Measurements from ENCODE around the gene SPP2. TPM values are rescaled to one million over a fixed set of nuclear protein-coding genes. Genes with fewer than 3 reads are reported as not detected.

Gene SPP2
- total RNA-seq, 4 donors from 2014 or later, result 0.60 TPM; not detected in 3

- no peaks in the 10 kb centered on the region for H3K36me3 ChIP-seq
- ATAC-seq, result no peak
- TF ChIP-seq CTCF (IDR thresholded peaks at IDR 0.05 in 4 of 5, conservative IDR thresholded peaks at IDR 0.05 in 1 of 5) (no peak), POLR2A (IDR thresholded peaks at IDR 0.05) (no peak)
- H3K4me1 ChIP-seq, result no peaks in the 10 kb centered on the region
- H3K27ac ChIP-seq, result no peak overlapping the region
- intact Hi-C loops (cut with DNase I; ENCODE audit: low total_unique reads) (no loop called here), in situ Hi-C loops (cut with MboI; ENCODE audit: low sequenced_read_pairs in 4 of 4) (no loop called here)
- H3K4me3 ChIP-seq, result no peak overlapping the region
- H3K9me3 ChIP-seq, result no peaks in the 10 kb centered on the region
- H3K27me3 ChIP-seq, result no peaks in the 10 kb centered on the region
- DNase-seq, result no peak
Measured at GRCh38 chr2:234100686-234101085, 50.2 kb downstream of the SPP2 start.

- Histone ChIP-seq H3K27ac (no peak overlapping the region), H3K4me1 (no peaks in the 10 kb centered on the region), H3K4me3 (no peak overlapping the region), H3K36me3 (no peaks in the 10 kb centered on the region), H3K27me3 (no peaks in the 10 kb centered on the region), H3K9me3 (no peaks in the 10 kb centered on the region)
- intact Hi-C loops (cut with DNase I; ENCODE audit: low total_unique reads), result no loop called here
- in situ Hi-C loops (cut with MboI; ENCODE audit: low sequenced_read_pairs in 4 of 4), result no loop called here
- no peak for ATAC-seq
- DNase-seq, result no peak
- TF ChIP-seq POLR2A (IDR thresholded peaks at IDR 0.05) (no peak), CTCF (IDR thresholded peaks at IDR 0.05 in 4 of 5, conservative IDR thresholded peaks at IDR 0.05 in 1 of 5) (no peak)
Measured at GRCh38 chr2:234102112-234102511, 51.6 kb downstream of the SPP2 start.

GRCh38 chr2:234107861-234108260 lies 57.4 kb downstream of the SPP2 start:
- in situ Hi-C loops (cut with MboI; ENCODE audit: low sequenced_read_pairs in 4 of 4) (no loop called here), intact Hi-C loops (cut with DNase I; ENCODE audit: low total_unique reads) (no loop called here)
- no peak for TF ChIP-seq POLR2A (IDR thresholded peaks at IDR 0.05)
- TF ChIP-seq CTCF (IDR thresholded peaks at IDR 0.05 in 4 of 5, conservative IDR thresholded peaks at IDR 0.05 in 1 of 5), result no peak
- no peak for ATAC-seq
- Histone ChIP-seq H3K27me3 (no peaks in the 10 kb centered on the region), H3K4me3 (no peak overlapping the region), H3K36me3 (no peaks in the 10 kb centered on the region), H3K27ac (no peak overlapping the region), H3K9me3 (no peaks in the 10 kb centered on the region), H3K4me1 (no peaks in the 10 kb centered on the region)
- DNase-seq, result no peak

- H3K36me3 ChIP-seq, result no peaks in the 10 kb centered on the region
- H3K9me3 ChIP-seq, result no peaks in the 10 kb centered on the region
- in situ Hi-C loops (cut with MboI; ENCODE audit: low sequenced_read_pairs in 4 of 4), result no loop called here
- TF ChIP-seq POLR2A (IDR thresholded peaks at IDR 0.05) (no peak), CTCF (IDR thresholded peaks at IDR 0.05 in 4 of 5, conservative IDR thresholded peaks at IDR 0.05 in 1 of 5) (no peak)
- no peak for ATAC-seq
- H3K27me3 ChIP-seq, result no peaks in the 10 kb centered on the region
- DNase-seq, result no peak
- H3K4me1 ChIP-seq, result no peaks in the 10 kb centered on the region
- intact Hi-C loops (cut with DNase I; ENCODE audit: low total_unique reads), result no loop called here
- no peak overlapping the region for H3K27ac ChIP-seq
- H3K4me3 ChIP-seq, result no peak overlapping the region
Measured at GRCh38 chr2:234109321-234109720, 58.8 kb downstream of the SPP2 start.

GRCh38 chr2:234110219-234110618 lies 59.7 kb downstream of the SPP2 start:
- H3K4me3 ChIP-seq, result no peak overlapping the region
- no peaks in the 10 kb centered on the region for H3K4me1 ChIP-seq
- H3K27ac ChIP-seq, result no peak overlapping the region
- no peaks in the 10 kb centered on the region for H3K9me3 ChIP-seq
- no peaks in the 10 kb centered on the region for H3K27me3 ChIP-seq
- TF ChIP-seq CTCF (IDR thresholded peaks at IDR 0.05 in 4 of 5, conservative IDR thresholded peaks at IDR 0.05 in 1 of 5), result no peak
- no peak for TF ChIP-seq POLR2A (IDR thresholded peaks at IDR 0.05)
- ATAC-seq (no peak), DNase-seq (no peak)
- intact Hi-C loops (cut with DNase I; ENCODE audit: low total_unique reads), result no loop called here
- in situ Hi-C loops (cut with MboI; ENCODE audit: low sequenced_read_pairs in 4 of 4), result no loop called here
- no peaks in the 10 kb centered on the region for H3K36me3 ChIP-seq
